GM23338 (cell line): ENCODE results near the gene XIRP2. TPM values are rescaled to one million over a fixed set of nuclear protein-coding genes. Genes with fewer than 3 reads are reported as not detected.

ENCODE experiments used
- ATAC-seq: fragments of 200-7000 bp; cut with Tn5 transposase; 3 replicates; pipeline ENCODE4 v1.9.1; 2020
- DNase-seq: peaks from one replicate; pipeline ENCODE4 v3.0.0-alpha.2; 2015; ENCODE audit warnings: low spot score
- H2AFZ ChIP-seq: fragments of 200-600 bp; sonication (generic); 2 replicates; pipeline ENCODE4 v1.8.0; 2016; ENCODE audit warnings: antibody characterized with exemption, mild to moderate bottlenecking, moderate library complexity
- H3F3A ChIP-seq: fragments of 200-600 bp; sonication (generic); replicated peaks from 2 replicates; pipeline ENCODE4 v1.8.0; 2017; ENCODE audit warnings: antibody characterized with exemption, mixed run types, low read depth
- H3K27ac ChIP-seq: fragments of 200-600 bp; sonication (generic); 2 replicates; pipeline ENCODE4 v1.6.1; 2016; ENCODE audit warnings: low read depth
- H3K27me3 ChIP-seq: fragments of 200-600 bp; sonication (generic); 2 replicates; pipeline ENCODE4 v1.8.0; 2016; ENCODE audit warnings: mild to moderate bottlenecking, mixed run types, moderate library complexity; ENCODE audit not compliant: insufficient read depth
- H3K36me3 ChIP-seq: fragments of 200-600 bp; sonication (generic); 2 replicates; pipeline ENCODE4 v1.8.0; 2016; ENCODE audit warnings: mild to moderate bottlenecking; ENCODE audit not compliant: insufficient read depth
- H3K4me1 ChIP-seq: fragments of 200-600 bp; sonication (generic); 2 replicates; pipeline ENCODE4 v1.8.0; 2016; ENCODE audit warnings: mild to moderate bottlenecking, moderate library complexity; ENCODE audit not compliant: insufficient read depth
- H3K4me2 ChIP-seq: fragments of 200-600 bp; sonication (generic); 2 replicates; pipeline ENCODE4 v1.7.1; 2017; ENCODE audit warnings: mixed run types
- H3K4me3 ChIP-seq: fragments of 200-600 bp; sonication (generic); 2 replicates; pipeline ENCODE4 v1.6.1; 2016; ENCODE audit warnings: mixed run types
- H3K79me2 ChIP-seq: fragments of 200-600 bp; sonication (generic); replicated peaks from 2 replicates; pipeline ENCODE4 v1.8.0; 2017; ENCODE audit warnings: mild to moderate bottlenecking; ENCODE audit not compliant: insufficient read depth
- H3K9me2 ChIP-seq: fragments of 200-600 bp; sonication (generic); 2 replicates; pipeline ENCODE4 v1.8.0; 2017; ENCODE audit not compliant: insufficient read depth
- H4K20me1 ChIP-seq: fragments of 200-600 bp; sonication (generic); replicated peaks from 2 replicates; pipeline ENCODE4 v1.8.0; 2017; ENCODE audit warnings: mild to moderate bottlenecking; ENCODE audit not compliant: insufficient read depth
- H3K27ac Mint-ChIP-seq: 2 replicates; pipeline ENCODE4 v1.8.0; 2020; ENCODE audit warnings: inconsistent platforms, mild to moderate bottlenecking, moderate library complexity, mixed read lengths
- H3K27me3 Mint-ChIP-seq: 3 replicates; pipeline ENCODE4 v1.8.0; 2022; ENCODE audit warnings: low read depth, mild to moderate bottlenecking, moderate library complexity, mixed read lengths, inconsistent platforms; ENCODE audit not compliant: insufficient read depth, poor library complexity
- H3K36me3 Mint-ChIP-seq: 3 replicates; pipeline ENCODE4 v1.8.0; 2021; ENCODE audit warnings: low read depth, mild to moderate bottlenecking, inconsistent platforms, moderate library complexity, mixed read lengths
- H3K4me1 Mint-ChIP-seq: 3 replicates; pipeline ENCODE4 v1.8.0; 2020; ENCODE audit warnings: mild to moderate bottlenecking, inconsistent platforms, mixed read lengths
- H3K4me3 Mint-ChIP-seq: 3 replicates; pipeline ENCODE4 v1.8.0; 2021; ENCODE audit warnings: moderate library complexity, mild to moderate bottlenecking, inconsistent platforms, mixed read lengths
- H3K9me3 Mint-ChIP-seq: 3 replicates; pipeline ENCODE4 v1.8.0; 2020; ENCODE audit warnings: moderate library complexity, mild to moderate bottlenecking, inconsistent platforms, mixed read lengths
- CREB1 ChIP-seq: fragments of 250-450 bp; sonication (Bioruptor Pico); IDR thresholded peaks from 2 replicates; pipeline ENCODE4 v1.5.0; 2020; ENCODE audit warnings: low read depth, mild to moderate bottlenecking, moderate library complexity
- JUNB ChIP-seq: IDR thresholded peaks from one replicate; pipeline ENCODE4 v1.6.1; 2016; ENCODE audit warnings: antibody characterized with exemption; ENCODE audit not compliant: unreplicated experiment
- NANOG ChIP-seq: IDR thresholded peaks from 2 replicates; pipeline ENCODE4 v1.6.1; 2016; ENCODE audit warnings: antibody characterized with exemption, borderline replicate concordance
- POLR2AphosphoS5 ChIP-seq: IDR thresholded peaks from 2 replicates; pipeline ENCODE4 v1.6.1; 2016; ENCODE audit warnings: antibody characterized with exemption, low read depth
- ZNF114 ChIP-seq: fragments of 250-450 bp; sonication (Bioruptor Pico); IDR thresholded peaks from 2 replicates; pipeline ENCODE4 v1.5.0; 2020; ENCODE audit warnings: mild to moderate bottlenecking, moderate library complexity
- polyA plus RNA-seq: library from polyadenylated mRNA; unstranded; fragments of >200 nt; fragmentation: Nextera tagmentation; extraction: Ambion mirVana; gene quantifications from 2 replicates; pipeline ENCODE4 v1.2.1, GENCODE V29; 2016
- total RNA-seq: library from RNA; depleted of rRNA; stranded (reverse); fragments of >200 nt; shearing (Covaris generic); gene quantifications from 2 replicates; pipeline ENCODE4 v1.2.3, GENCODE V29; 2014
- TF ChIP-seq, protein P1 (sequence below): IDR thresholded peaks from one replicate; pipeline ENCODE4 v1.6.1; 2018; ENCODE audit warnings: antibody characterized with exemption; ENCODE audit not compliant: unreplicated experiment
- TF ChIP-seq, protein P2 (sequence below), 2 experiments: fragments of 200-600 bp in 1 of 2; sonication (generic) in 1 of 2; conservative IDR thresholded peaks; 2 replicates each; pipeline versions ENCODE4 v1.5.1 to v1.6.1; 2016 to 2017; ENCODE audit warnings: antibody characterized with exemption in 2 of 2, low read depth in 2 of 2, mild to moderate bottlenecking in 2 of 2, moderate library complexity in 1 of 2

Gene XIRP2
- total and polyA plus RNA-seq, 2 experiments from 2014 or later, result 0.17 to 0.31 TPM

GRCh38 chr2:167196461-167197252, 308.4 kb downstream of the XIRP2 start:
- no peak; the same call in 2 of the 3 replicates for ATAC-seq
- Mint-ChIP-seq H3K4me1 (peaks cover 3% of the 10 kb centered on the region; the same call in 2 of the 3 replicates), H3K9me3 (no peaks in the 10 kb centered on the region), H3K4me3 (no peak overlapping the region), H3K36me3 (no peaks in the 10 kb centered on the region), H3K27ac (no peak overlapping the region), H3K27me3 (no peaks in the 10 kb centered on the region)
- H3K36me3 ChIP-seq, result no peaks in the 10 kb centered on the region
- no peak overlapping the region for H3K27ac ChIP-seq
- no peaks in the 10 kb centered on the region for H3F3A ChIP-seq
- H4K20me1 ChIP-seq, result no peaks in the 10 kb centered on the region
- H3K4me1 ChIP-seq, result no peaks in the 10 kb centered on the region; the same call in 1 of the 2 replicates
- TF ChIP-seq ZNF114 (CRISPR knock-in tag), result no peak
- no peak for TF ChIP-seq POLR2AphosphoS5
- TF ChIP-seq, protein P1, sequence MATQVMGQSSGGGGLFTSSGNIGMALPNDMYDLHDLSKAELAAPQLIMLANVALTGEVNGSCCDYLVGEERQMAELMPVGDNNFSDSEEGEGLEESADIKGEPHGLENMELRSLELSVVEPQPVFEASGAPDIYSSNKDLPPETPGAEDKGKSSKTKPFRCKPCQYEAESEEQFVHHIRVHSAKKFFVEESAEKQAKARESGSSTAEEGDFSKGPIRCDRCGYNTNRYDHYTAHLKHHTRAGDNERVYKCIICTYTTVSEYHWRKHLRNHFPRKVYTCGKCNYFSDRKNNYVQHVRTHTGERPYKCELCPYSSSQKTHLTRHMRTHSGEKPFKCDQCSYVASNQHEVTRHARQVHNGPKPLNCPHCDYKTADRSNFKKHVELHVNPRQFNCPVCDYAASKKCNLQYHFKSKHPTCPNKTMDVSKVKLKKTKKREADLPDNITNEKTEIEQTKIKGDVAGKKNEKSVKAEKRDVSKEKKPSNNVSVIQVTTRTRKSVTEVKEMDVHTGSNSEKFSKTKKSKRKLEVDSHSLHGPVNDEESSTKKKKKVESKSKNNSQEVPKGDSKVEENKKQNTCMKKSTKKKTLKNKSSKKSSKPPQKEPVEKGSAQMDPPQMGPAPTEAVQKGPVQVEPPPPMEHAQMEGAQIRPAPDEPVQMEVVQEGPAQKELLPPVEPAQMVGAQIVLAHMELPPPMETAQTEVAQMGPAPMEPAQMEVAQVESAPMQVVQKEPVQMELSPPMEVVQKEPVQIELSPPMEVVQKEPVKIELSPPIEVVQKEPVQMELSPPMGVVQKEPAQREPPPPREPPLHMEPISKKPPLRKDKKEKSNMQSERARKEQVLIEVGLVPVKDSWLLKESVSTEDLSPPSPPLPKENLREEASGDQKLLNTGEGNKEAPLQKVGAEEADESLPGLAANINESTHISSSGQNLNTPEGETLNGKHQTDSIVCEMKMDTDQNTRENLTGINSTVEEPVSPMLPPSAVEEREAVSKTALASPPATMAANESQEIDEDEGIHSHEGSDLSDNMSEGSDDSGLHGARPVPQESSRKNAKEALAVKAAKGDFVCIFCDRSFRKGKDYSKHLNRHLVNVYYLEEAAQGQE, result no peak
- TF ChIP-seq JUNB, result no peak
- no peaks in the 10 kb centered on the region for H3K27me3 ChIP-seq
- no peak overlapping the region for H3K4me3 ChIP-seq
- no peaks in the 10 kb centered on the region for H3K9me2 ChIP-seq
- H2AFZ ChIP-seq, result no peak overlapping the region
- no peak overlapping the region for H3K4me2 ChIP-seq
- H3K79me2 ChIP-seq, result no peaks in the 10 kb centered on the region
- no peak for DNase-seq

DNA sequence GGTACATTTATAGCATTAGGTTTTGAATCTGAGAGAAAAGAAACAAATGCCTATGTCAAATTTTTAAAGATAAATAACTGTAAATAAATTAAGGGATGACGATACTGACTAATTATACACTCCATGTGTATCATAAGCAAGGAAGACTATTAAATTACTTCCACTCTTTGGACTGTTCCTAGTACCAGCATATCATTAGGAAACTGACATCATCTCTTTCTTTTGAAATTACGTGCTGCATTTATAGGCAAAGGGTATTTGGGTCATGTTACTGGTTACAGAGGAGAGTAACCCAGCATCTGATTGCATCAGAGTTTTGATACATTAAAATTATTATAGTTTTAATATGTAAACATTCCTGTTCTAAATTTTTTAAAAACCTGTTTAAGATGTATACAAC, 309.7 kb downstream of the XIRP2 start:
- DNase-seq (no peak), ATAC-seq (no peak)
- Mint-ChIP-seq H3K36me3 (no peaks in the 10 kb centered on the region), H3K9me3 (no peaks in the 10 kb centered on the region), H3K27me3 (no peaks in the 10 kb centered on the region), H3K4me3 (no peak overlapping the region), H3K4me1 (peaks cover 2% of the 10 kb centered on the region; the same call in 1 of the 3 replicates), H3K27ac (no peak overlapping the region)
- Histone ChIP-seq H3K27ac (no peak overlapping the region), H3K4me2 (no peak overlapping the region), H3K79me2 (no peaks in the 10 kb centered on the region), H3K4me3 (no peak overlapping the region), H3F3A (no peaks in the 10 kb centered on the region), H4K20me1 (no peaks in the 10 kb centered on the region), H3K4me1 (no peaks in the 10 kb centered on the region; the same call in 1 of the 2 replicates), H3K27me3 (no peaks in the 10 kb centered on the region), H3K36me3 (no peaks in the 10 kb centered on the region), H2AFZ (no peak overlapping the region), H3K9me2 (no peaks in the 10 kb centered on the region)
- no peak for TF ChIP-seq CREB1
- TF ChIP-seq JUNB, result no peak
- no peak for TF ChIP-seq NANOG
- TF ChIP-seq, protein P2, sequence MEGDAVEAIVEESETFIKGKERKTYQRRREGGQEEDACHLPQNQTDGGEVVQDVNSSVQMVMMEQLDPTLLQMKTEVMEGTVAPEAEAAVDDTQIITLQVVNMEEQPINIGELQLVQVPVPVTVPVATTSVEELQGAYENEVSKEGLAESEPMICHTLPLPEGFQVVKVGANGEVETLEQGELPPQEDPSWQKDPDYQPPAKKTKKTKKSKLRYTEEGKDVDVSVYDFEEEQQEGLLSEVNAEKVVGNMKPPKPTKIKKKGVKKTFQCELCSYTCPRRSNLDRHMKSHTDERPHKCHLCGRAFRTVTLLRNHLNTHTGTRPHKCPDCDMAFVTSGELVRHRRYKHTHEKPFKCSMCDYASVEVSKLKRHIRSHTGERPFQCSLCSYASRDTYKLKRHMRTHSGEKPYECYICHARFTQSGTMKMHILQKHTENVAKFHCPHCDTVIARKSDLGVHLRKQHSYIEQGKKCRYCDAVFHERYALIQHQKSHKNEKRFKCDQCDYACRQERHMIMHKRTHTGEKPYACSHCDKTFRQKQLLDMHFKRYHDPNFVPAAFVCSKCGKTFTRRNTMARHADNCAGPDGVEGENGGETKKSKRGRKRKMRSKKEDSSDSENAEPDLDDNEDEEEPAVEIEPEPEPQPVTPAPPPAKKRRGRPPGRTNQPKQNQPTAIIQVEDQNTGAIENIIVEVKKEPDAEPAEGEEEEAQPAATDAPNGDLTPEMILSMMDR (conservative IDR thresholded peaks at IDR 0.05; ENCODE audit: low read depth in 2 of 2), result no peak
- TF ChIP-seq POLR2AphosphoS5, result no peak
- no peak for TF ChIP-seq ZNF114 (CRISPR knock-in tag)
